Muscle of back (tissue), 11 donors: Measurements from ENCODE around the gene ARHGAP29. TPM values are rescaled to one million over a fixed set of nuclear protein-coding genes. Genes with fewer than 3 reads are reported as not detected.

Source experiments
- DNase-seq, 3 donors: peaks; one replicate each; pipeline versions ENCODE4 v3.0.0 to v3.0.0-alpha.2; 2013
- polyA plus RNA-seq, 10 donors: library from polyadenylated mRNA; unstranded; fragments of 120-200 nt; gene quantifications; one replicate each; pipeline ENCODE4 v1.2.1, GENCODE V29; 2013; ENCODE audit not compliant: insufficient read length in 10 of 10

The ARHGAP29 gene
- polyA plus RNA-seq, 10 donors = 27.5 to 55.3 (median 42.7) TPM

DNA sequence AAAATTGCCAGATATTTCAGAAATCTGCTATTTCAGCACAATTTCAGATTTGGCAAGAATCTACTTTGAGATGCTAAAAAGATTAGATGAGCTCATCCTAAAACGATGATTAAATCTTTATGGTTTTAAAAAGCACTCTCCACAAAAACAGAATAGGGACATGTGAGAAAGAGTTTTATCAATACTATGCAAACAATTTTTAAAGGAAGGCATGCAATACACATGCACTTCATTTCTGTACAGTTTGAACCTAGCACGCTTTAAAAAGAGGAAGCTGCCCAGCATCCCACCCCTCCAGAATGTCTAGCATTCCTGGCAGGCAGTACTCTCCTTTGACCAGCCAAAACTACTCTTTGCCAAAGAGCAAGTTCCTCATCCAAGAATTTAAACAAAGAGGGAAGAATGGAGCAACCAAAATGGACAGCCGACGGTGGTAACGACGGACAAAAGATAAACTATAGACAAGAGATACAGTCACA is 1.3 kb downstream of the ARHGAP29 start:
- peak; percentile 46 to 81 (median 68) for DNase-seq

DNA sequence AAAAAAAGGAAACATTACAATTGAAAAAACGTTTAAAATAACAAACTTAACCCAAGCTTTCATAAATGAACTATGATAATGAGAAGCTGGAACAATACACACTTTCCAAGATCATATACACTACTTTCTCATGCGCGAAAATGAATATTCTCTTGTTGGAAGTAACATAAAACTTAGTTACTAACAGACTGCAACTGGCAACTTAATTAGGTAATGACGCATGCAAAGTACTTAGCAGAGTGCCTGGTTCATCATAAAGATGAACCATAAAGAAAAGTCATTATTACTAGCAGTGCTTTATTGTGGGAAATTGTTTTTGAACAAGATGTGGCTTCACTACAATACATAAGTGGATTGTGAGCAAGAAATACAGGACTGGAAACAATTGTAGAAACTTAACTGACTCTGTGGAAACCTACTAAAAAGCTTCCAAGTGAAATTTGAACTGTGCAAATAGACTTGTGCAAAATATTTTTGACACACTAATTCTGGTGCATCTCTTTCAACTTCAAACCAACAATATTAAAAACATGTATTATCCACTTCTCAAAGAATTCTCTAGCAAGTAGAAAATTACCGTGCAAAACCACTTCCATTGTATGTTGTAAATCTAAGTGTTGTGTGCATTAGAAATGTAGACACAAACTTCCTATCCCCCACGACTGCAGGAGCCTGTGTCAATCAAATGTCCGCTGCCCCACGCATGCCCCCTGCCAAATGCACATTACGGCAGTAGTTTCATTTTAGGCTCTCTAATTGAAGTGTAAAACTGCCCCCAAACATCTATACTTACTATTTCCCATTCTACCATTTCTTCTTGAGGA is 2.0 kb downstream of the ARHGAP29 start:
- peak in 2 of 3 donors; percentile 39 to 48 for DNase-seq

DNA sequence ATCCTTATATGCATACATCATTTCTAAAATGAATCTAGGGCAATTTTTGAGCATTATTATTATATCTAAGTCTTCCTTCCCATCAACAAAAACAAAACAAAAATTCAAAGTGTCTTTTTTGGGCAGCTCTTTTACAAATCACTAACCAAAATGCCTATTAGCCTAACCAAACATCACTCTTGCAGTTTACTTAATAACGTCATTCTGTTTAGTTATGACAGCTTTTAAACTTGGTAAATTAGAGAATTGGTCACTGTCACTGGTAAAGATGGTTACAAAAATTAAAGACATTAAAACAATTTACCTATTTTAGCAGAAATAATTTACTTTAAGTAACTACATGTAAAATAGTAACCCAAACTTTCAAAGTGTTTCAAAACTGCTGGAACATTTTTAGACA is 2.8 kb downstream of the ARHGAP29 start:
- no peak for DNase-seq

DNA sequence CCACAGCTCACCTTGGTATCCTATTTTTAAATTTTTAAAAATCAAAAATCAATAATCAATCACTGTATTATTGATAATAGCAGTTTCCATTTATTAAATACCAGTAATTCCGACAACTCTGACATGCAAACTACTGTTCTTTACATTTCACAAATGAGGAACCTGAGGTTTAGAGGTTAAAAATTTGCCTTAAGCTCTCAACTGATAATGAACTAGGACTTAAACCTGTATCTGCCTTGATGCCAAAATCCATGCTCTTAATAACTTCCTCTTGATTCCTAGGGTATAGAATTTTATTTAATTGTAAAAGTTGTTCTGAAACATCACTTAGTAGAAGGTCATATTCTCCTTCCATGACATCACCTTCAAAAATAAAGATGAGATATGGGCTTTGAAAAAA is 5.6 kb downstream of the ARHGAP29 start:
- no peak for DNase-seq

DNA sequence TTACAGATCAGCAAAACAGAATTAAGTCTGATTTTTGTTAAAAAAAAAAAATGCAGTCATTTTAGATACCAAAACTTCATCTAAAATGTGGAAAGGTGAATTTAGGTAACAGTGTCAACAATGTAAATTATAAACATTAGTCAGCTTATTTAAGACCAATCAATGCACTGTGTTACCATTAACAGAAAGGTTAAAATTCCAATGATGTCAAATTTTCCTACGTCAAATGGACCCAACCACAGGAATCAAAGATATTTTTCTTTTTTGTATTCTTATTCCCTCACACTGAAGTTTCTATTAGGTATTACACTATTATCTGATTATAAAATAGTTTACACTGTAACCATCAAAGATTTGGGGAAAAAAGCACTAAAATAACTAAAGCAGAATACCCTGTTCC is 6.5 kb downstream of the ARHGAP29 start:
- DNase-seq = no peak

DNA sequence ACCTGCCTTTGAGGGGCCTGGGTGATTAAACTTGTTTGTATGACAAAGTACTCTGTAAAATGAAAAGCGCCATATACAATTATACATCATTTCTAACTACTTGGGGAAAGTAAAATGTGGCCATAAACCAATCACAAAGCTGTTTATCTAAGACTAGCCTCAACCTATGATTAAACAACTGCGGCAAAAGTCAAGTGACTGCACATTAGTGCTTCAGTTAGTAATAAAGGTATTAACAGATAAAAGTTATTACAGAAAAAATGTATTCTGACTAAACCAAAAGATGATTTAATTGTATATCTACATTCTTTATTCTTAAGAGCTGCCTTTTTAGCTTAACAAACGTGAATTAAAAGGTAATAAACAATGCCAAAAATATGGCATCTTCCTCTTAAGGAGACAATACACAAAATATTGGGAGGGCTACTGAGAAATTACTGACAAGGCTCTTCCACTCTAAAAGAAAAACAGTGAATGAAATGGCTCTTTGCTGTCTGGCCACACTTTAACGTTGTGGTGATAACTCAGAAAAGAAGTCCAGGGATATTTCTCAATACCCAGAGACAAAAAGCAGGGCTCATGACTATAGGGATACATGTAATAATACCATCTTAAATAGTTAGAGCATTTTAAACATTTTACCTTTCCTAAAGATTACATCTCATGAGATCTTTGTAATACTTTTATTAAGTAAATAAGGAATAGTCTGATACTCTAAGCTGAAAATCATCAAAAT is 8.6 kb downstream of the ARHGAP29 start:
- no peak for DNase-seq

DNA sequence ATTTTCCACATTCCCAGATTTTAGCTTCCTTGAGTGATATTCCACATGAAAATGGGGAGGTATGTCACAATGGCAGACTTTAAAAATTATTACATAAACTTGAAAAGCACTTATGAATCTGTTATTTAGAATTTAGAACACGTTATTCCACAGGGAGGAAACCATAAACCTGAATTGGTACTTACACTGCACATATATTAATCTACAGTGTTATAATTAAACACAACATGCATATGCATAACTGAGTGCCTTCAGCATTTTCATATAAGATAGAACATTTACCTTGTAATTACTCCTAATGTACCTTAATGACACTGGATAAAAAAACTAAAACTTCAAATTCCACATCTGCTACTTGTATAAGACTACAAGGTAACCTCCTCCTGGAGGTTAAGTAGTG is 9.8 kb downstream of the ARHGAP29 start:
- DNase-seq = no peak

DNA sequence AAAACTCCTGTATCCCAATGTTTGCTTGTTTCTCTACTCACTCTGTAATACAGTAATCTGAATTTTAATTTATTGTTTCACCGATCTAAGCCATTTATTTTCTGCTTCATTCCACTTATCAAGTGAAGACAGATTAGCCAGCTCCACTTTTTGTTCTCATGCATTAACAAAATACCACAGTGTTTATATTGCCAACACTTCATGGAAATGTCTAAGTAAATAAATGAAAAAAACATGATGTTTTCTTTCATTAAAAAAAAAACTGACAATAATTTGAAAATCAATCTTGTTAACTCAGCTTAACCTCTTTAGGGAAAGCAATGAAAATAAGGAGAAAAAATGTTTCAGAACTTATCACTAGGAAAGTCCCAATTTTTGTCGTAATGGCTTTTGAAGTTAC is 11.5 kb downstream of the ARHGAP29 start:
- DNase-seq = no peak

DNA sequence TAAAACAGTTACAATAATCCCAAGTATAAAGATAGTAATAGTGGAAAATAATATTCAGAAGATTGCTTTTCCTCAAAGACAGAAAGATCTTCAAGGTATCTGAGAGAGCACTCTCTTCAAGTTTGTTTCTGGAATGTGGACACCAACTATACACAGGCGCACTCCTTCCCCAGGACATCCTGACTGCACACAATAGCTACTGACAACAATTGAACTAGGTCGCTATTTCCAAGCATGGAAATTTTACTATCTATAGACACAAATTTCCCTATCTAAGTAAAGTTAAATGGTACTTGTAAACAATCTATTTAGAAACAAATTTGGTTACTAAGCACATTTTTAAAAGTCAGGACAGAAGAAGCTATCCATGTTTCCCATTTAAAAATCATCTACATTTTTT is 19.1 kb downstream of the ARHGAP29 start:
- DNase-seq = no peak

DNA sequence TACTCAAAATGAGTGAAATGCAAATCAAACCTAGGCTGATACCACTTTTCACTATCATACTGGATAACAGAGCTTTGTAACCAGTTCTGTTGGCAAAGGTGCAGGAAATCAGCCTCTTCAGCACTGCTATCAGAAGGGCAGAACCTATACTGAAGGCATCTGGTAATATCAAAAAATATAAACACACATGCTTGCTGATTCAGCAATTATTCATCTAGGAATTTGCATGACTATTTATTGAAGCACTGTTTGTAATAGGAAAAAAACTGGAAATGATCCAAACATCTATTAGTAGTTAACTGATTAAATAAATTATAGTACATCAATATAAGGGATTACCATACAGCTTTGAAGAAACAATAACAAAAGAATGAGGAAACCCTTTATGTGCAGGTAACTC is 21.4 kb downstream of the ARHGAP29 start:
- no peak for DNase-seq

DNA sequence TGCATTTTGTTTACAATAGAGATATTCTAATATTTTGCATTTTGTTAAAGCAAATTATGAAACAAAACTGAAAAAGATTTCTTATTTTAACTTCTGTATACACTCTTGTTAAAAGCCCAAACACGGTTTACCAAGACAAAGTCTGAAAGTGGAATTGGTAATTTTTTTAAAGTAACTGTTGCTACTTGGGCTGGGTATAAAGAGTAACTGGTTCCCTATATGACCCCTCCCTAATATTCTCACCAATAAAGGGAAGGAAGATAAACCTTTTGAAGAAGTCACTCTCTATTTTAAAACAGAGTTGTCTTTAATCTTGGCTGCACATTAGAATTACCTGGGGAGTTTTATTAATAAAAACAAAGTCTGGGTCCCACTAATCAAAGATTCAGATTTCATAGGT is 27.4 kb downstream of the ARHGAP29 start:
- DNase-seq = no peak

DNA sequence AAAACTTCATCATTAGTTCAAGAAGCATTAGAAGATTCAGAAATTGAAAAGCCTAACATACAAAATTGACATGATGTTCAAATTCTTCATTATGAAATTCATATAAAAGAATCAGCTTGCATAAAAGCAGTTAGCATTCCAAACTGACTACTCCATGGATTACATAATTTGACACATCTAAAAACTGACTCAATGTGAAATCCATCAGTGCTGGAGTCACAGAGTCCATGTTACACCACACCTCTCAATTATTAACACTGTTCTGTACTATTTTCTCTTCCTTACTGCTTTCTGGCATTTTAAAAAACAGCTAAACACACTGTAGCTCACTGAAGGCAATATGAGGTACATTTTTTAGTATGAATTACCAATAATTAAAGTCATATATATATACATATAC is 28.0 kb downstream of the ARHGAP29 start:
- DNase-seq = no peak

DNA sequence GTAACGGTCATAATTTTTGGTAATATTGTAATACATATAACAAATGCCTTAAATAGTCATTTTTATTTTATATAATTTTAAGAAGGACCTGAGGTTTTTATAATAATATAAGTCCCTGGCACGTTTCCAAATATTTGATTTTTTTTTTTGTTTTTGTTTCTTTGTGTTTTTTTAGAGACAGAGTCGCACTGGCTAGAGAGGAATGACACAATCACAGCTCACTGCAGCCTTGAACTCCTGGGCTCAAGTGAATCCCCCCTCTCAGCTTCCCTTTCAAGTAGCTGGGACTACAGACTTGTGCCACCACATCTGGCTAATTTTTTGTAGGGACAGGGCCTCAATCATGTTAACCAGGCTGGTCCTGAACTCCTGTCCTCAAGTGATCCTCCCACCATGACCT is 29.7 kb downstream of the ARHGAP29 start:
- DNase-seq = no peak

DNA sequence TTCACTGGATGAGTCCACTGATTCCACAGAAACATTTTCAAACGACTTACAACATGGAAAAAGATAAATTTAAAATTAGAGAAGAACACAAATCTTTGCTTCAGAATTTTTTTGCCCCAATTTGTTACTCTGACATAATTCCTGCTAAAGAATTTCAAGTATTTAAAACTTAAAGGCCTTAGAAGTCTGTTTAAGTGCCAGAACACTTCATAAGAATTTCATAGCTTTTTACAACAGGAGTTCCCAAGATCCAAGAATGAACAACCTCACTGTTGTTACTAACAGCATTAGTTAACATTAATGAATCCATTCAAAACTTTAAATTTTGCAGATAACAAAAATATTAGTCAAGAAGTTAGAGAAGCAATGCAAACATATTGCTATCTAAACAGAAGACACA is 31.7 kb downstream of the ARHGAP29 start:
- no peak for DNase-seq

DNA sequence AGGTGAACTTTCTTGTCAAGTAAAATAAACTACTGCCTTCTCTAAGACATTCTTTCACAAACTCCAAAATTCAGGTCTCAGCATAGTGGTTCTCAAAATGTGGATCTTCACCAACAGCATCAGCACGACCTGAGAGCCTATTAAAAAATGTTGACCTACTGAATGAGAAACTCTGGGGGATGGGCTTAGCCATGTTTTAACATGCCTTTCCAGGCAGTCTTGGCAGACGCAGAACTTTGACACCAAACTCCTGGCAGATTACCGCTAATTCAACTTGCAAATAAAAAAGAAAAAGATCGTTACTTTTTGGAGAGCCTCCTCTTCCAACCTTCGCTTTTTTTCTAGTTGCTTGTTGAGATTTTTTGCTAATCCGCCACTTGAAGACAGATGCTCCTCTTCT is 35.1 kb downstream of the ARHGAP29 start:
- DNase-seq = no peak

DNA sequence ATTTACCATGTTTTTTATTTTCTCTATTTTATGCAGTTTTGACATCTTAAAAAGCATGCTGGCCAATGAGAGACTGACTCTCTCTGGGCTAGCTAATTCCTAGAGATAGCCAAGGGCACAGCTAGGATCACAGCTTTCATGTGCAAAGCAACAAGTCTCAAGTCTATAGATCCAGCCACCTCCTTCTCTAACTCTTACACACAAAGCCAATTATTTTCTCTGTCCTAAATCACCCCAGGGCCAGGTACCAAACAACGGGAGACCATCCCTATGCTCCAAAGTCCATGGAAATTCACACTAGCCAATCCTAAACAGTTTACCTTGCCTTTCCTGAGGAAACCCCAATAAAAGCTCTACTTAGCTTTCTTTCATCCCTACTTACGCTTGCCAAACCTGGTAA is 38.0 kb downstream of the ARHGAP29 start:
- DNase-seq = no peak

DNA sequence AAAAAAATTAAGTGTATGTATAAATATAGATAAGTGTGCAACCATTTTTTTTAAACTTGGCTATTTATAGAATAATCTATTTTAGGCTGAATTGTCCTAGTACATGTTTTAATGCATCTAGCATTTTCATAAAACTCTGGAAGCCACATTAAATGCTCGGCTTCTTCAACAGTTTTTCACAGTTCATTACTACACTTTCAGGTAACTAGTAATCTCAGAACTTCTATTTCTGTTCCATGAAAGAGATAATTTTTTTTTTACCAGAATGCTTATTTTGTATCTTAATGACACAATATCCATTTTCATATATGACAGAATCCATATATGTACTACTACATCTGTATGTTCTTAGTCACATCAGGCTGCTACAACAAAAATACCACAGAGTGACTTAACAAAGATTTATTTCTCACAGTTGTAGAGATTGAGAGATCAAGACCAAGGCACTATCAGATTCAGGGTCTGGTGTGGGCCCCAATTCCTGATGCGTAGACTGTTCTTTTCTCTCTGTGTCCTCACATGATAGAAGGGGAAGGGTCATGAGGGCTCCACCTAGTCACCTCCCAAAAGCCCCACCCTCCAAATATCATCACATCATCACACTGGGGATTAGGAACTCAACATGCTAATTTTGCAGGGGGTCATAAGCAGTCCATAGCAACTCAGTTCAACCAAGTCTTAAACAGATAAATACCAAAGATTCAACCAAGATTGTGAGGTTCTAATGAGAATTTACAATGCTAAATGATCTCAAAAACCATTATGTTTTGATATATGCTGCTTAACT is 43.1 kb downstream of the ARHGAP29 start:
- no peak for DNase-seq

DNA sequence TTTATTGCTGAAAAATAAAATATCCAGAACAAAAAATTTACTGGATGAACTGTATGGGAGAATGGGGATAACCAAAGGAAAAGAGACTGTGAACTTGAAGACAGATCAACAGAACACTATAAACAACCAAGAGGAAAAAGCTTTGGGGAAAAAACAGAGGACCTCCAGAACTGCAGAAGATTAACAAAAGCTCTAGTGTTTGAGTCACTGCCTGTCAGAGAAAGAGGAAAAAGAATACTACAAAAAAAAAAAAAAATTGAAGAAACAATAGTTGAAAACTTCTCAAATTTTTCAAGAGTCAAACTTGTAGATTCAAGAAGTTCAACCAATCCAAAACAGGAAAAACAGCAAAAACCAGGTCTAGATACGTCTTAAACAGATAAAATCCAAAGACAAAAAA is 44.3 kb downstream of the ARHGAP29 start:
- no peak for DNase-seq

DNA sequence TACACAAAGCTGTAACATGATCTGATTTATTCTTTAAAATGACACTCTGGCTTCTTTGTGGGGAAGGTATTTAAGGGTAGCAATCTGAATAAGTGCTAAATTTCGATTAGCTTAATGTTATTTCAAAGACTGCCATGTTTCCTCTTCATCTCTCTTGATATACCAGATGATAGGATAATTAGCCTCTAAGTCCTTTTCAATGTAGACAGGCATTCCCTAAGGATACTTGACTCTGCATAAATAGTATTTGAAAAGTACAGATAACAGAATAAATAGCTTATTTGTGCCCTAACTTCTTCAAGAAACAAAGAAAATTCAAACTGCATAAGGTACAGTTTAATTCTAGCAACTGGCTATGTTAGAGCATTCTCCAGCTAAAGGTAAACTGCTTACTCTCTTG is 46.2 kb downstream of the ARHGAP29 start:
- DNase-seq = no peak

DNA sequence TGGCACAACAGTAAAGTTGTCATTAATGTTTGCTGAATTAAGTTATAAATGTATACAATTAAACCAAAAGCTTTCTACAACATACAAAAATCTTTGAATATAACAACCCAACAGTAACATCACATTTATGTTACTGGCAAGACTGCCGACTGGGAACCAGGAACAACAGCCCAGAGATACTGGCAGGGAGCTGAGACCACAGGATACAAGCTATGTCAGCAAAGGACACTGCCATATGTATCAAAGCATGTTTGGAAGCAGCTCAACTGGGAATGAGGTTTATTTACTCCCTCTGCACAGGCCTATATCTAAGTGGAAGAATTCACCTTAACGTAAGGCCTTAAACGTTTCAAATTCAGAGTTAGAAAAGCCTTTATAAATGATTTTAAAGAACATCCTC is 50.4 kb downstream of the ARHGAP29 start:
- no peak for DNase-seq

DNA sequence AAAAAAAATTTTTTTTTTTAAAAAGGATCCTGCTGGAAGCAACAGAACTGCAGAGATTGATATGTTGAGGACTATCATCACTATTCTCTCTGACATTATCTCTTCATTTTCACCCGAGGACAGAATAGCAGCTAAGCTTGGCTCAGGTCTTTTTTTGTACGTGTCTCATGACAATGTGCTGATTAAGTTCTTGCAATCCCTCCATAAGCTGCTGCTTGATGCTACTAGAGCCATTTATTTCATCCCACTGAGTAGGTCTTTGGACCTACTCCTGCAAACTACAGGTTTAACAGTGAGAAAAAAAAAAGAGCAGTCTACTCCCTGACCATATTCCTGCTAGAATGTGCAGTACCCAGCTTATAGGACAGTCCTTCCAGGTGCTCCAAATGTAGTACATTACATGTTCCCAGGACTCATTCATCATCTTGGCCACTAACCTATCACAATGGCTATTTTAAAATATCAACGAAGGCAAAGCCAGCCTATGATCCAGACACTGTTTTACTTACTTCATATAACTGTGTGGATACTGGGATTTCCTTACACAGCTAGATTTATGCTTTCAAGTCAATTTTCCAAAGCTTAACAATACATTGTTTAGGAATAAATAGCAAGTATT is 54.1 kb downstream of the ARHGAP29 start:
- no peak for DNase-seq

DNA sequence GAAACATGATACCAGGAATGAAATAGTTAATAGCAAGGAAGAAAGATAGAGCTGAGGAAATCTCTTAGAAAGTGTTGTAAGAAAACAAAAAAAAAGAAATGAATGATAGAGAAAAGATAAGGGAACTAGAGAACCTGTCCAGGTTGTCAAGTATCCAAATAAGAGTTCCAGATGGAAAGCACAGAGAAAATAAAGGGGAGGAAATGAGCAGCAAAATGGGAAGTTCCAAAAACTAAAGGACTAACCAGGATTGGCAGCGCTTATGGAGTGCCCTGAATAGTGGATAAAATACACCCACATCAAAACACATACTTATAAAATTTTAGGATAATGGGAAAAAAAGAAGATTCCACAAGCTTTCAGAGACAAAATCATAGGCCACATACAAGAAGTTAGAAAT is 55.2 kb downstream of the ARHGAP29 start:
- DNase-seq = no peak
